Right hindlimb (tissue), 1 donor: Measurements from ENCODE around the gene CDON.

Experiments used
- DNase-seq: peaks from one replicate; pipeline ENCODE4 v3.0.0-alpha.2; 2018

CDON gene

GRCh38 chr11:125954945-125955640 lies 107.6 kb downstream of the CDON start:
- DNase-seq: peak; percentile 17

- peak; percentile 13 for DNase-seq
Measured at GRCh38 chr11:125954123-125954944, 108.3 kb downstream of the CDON start.

- peak; percentile 18 for DNase-seq
Measured at GRCh38 chr11:125953401-125953935, 109.2 kb downstream of the CDON start.

DNA sequence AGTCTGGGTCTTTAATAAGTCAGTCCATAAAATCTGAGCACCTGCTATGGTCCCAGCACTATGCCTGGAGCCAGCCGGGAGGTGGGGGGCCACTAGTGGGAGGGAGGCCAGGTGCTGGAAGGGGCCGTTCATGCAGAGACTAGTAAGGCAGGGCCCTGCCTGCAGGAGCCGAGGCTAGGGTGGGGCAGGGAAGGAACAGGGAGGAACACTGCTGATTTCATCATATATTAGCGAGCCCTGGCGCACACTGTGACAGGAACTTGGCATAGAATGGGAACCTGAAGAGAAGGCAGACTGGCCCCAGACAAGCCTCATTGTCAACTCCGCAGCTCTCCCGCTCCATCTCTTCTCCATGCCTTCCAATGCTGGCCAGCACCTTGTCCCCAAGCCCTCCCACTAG lies 109.7 kb downstream of the CDON start:
- peak; percentile 64 for DNase-seq

- no peak for DNase-seq
Measured at GRCh38 chr11:125952559-125952958, 110.1 kb downstream of the CDON start.

GRCh38 chr11:125951731-125952130 lies 110.9 kb downstream of the CDON start:
- DNase-seq: peak; percentile 49

- peak; percentile 87 for DNase-seq
Measured at GRCh38 chr11:125950696-125951651, 111.7 kb downstream of the CDON start.

DNA sequence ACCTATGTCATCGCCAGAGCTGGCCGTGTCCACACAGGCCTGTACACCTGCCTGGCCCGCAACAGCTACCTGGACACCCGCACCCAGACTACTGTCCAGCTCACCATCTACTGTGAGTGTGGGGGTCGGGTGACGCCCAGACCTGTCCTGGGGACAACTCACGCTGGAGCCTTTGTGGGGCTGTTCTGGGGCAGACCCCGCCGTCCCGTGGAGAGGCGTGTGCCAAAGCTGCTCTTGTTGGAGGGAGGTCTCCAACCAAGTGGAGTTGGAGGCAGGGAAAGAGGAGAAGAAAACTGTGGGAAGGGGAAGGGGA lies 112.5 kb downstream of the CDON start:
- DNase-seq: peak; percentile 18

GRCh38 chr11:125949271-125950177 lies 113.1 kb downstream of the CDON start:
- DNase-seq: peak; percentile 9

DNA sequence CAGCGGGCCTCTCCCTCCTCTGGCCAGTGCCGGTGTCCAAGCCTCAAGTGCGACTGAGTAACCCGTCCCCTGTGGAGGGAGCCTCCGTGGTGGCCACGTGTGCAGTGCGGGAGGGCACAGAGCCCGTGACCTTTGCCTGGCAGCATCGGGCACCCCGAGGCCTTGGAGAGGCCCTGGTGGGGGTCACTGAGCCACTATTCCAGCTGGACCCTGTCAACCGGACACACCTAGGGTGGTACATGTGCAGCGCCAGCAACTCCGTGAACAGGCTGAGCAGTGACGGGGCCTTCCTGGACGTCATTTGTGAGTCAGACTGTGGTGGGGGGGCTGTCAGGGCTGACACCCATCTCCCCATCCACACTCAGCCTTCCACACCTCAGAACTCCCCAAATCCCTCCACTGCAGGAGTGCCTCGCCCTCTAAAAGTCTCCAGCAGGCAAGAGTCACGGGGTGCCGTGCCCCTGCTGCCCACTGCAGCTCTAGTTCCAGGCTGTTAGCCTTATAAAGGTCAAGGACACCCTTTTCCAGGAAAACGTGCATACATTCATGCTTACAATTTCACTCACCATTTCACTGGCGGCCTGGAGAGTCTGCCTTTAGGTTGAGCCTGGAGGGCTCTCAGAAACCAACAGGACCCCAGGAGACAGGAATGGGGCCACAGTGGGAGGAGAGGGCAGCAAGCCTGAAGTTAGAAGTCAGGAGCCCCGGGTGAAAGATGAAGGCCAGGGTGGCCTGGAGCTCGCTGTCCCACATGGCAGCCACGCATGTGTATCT lies 114.2 kb downstream of the CDON start:
- DNase-seq: no peak

GRCh38 chr11:125947419-125948277 lies 115.0 kb downstream of the CDON start:
- peak; percentile 16 for DNase-seq

DNA sequence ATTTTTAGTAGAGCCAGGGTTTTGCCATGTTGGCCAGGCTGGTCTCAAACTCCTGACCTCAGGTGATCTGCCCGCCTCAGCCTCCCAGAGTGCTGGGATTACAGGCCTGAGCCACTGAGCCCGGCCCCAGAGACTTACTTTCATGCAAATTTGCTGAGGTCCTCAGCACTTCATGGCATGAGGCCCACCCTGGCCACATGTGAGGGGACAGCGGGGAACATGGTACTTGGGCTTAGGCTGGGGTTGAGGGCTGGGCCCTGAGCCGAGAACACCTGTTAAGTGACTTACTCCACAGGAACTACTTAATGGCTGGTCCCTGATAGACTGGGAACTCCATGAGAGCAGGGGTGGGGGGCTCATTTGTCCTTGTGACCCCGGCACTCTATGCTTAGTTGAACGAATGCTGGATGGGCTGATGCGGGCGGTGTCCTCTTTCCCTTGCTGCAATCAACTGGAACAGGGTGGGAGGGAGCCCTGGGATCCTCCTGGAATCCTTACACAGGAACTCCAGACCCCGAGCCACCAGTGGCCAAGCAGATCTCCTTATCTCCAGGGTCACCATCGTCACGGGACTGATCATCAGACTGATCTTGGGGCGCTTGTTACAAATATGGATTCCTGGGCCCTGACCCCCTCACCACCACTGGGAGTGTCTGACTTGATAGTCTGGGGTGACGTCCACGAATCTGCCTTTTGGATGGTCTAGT lies 115.8 kb downstream of the CDON start:
- peak; percentile 13 for DNase-seq

DNA sequence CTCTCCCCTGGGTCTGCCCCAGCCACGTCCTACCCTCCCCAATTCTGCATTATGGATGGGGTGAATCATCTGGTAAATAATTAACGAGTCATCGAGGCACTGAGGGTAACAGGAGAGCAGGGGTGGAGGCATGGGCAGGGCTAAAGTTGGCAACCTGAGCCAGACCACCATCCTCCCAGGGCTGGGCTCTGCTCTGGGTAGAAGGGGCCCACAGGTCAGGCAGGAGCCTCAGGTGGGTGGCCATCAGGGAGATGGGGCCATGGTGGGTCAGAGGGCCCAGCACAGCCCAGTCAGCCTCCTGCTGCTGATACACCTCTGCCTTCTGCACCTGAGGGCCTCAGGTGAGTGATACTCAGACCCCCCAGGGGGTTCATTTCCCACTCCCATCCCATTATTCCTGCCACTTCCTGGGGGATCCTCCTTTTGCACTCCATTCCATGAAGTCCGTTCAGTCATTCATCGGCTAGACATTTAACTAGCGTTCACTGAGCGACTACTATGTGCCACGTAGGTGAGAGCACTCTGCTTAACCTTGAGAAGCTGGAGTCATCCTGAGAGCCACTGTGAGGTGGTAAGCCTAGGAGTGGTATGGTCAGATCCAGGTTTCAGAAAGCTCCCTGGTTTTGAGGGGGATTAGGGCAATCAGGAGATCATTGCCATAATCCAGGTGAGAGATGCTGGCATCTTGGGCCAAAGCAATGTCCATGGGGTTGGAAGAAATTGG lies 116.7 kb downstream of the CDON start, which contains the start of gene VSIG10L2:
Gene VSIG10L2 (plus strand): TSS at position 248 of the 724 bp plus-strand sequence. CDS start 12 bp downstream, at position 260.
- peak; percentile 15 for DNase-seq

- DNase-seq: no peak
Measured at GRCh38 chr11:125945011-125945796, 117.5 kb downstream of the CDON start.

GRCh38 chr11:125944350-125945010 lies 118.2 kb downstream of the CDON start:
- DNase-seq: no peak

DNA sequence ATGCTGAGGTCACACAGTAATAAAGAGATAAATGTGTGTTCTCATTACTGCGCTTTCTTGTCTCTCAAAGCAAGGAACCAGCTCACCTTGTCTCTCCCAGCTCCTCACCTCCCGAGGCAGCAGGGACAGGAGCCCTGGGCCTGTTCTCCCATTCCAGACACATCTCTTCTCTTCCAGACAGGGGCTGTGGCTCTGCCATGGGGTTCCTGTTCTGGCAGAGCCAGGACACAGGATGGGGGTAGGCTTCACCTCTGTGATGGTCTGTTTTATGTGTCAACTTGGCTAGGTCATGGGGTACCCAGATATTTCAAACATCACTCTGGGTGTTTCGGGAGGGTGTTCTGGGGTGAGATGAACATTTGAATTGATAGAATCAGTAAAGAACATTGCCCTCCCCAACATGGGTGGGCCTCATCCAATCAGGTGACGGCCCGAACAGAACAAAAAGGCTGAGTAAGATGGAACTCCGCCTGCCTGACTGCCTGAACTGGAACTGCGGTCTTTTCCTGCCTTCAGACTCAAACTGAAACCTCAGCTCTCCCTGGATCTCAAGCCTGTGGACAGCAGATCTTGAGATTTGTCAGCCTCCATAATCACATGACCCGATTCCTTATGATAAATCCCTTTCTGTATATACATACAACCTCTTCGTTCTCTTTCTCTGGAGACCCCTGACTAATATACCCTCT lies 118.9 kb downstream of the CDON start:
- no peak for DNase-seq
